Liver (tissue), 3 donors: Measurements from ENCODE around the gene ITGB3.

Experiments
- JUND ChIP-seq, 2 donors: IDR thresholded peaks; 2 replicates each; pipeline ENCODE4 v1.6.1; 2016; ENCODE audit warnings: antibody characterized with exemption in 2 of 2
- NR2F2 ChIP-seq: IDR thresholded peaks from 2 replicates; pipeline ENCODE4 v1.6.1; 2016; ENCODE audit warnings: antibody characterized with exemption
- RXRA ChIP-seq, 2 donors: IDR thresholded peaks; 2 replicates each; pipeline ENCODE4 v1.6.1; 2017 to 2018; ENCODE audit warnings: antibody characterized with exemption in 2 of 2, mild to moderate bottlenecking in 1 of 2
- SP1 ChIP-seq: IDR thresholded peaks from 2 replicates; pipeline ENCODE4 v1.6.1; 2018; ENCODE audit warnings: antibody characterized with exemption, mild to moderate bottlenecking
- TAF1 ChIP-seq: conservative IDR thresholded peaks from 2 replicates; pipeline ENCODE4 v1.6.1; 2016; ENCODE audit warnings: antibody characterized with exemption, mild to moderate bottlenecking
- TF ChIP-seq, protein P1 (sequence below): fragments of 150-350 bp; IDR thresholded peaks from 2 replicates; pipeline ENCODE4 v1.5.1; 2017; ENCODE audit warnings: improper control_type of control experiment, low read depth, low read length; ENCODE audit not compliant: missing input control
- TF ChIP-seq, protein P2 (sequence below): IDR thresholded peaks from 2 replicates; pipeline ENCODE4 v1.6.1; 2016; ENCODE audit warnings: antibody characterized with exemption
- TF ChIP-seq, protein P3 (sequence below): IDR thresholded peaks from 2 replicates; pipeline ENCODE4 v1.6.1; 2016; ENCODE audit warnings: antibody characterized with exemption, mild to moderate bottlenecking
- donor health status: healthy.
- donor health status: healthy.

DNA sequence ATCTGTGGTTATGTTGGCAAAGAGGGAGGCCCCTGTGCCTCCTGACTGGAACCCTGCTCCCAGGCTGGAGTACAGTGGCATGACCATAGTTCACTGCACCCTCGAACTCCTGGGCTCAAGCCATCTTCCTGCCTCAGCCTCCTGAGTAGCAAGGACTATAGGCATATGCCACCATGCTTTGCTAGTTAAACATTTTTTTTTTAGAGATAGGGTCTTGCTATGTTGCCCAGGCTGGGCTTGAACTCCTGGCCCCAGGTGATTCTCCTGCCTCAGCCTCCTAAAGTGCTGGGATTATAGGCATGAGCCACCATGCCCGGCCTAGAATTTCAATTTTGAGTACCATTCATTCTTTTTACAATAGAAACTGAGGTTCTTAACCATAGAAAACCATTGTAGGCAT lies 21.2 kb upstream of the ITGB3 start:
- TF ChIP-seq, protein P1, sequence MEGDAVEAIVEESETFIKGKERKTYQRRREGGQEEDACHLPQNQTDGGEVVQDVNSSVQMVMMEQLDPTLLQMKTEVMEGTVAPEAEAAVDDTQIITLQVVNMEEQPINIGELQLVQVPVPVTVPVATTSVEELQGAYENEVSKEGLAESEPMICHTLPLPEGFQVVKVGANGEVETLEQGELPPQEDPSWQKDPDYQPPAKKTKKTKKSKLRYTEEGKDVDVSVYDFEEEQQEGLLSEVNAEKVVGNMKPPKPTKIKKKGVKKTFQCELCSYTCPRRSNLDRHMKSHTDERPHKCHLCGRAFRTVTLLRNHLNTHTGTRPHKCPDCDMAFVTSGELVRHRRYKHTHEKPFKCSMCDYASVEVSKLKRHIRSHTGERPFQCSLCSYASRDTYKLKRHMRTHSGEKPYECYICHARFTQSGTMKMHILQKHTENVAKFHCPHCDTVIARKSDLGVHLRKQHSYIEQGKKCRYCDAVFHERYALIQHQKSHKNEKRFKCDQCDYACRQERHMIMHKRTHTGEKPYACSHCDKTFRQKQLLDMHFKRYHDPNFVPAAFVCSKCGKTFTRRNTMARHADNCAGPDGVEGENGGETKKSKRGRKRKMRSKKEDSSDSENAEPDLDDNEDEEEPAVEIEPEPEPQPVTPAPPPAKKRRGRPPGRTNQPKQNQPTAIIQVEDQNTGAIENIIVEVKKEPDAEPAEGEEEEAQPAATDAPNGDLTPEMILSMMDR, result no peak
- TF ChIP-seq SP1 (no peak), JUND (IDR thresholded peaks at IDR 0.05) (no peak), TAF1 (no peak), RXRA (IDR thresholded peaks at IDR 0.05) (no peak), NR2F2 (no peak)
- TF ChIP-seq, protein P2, sequence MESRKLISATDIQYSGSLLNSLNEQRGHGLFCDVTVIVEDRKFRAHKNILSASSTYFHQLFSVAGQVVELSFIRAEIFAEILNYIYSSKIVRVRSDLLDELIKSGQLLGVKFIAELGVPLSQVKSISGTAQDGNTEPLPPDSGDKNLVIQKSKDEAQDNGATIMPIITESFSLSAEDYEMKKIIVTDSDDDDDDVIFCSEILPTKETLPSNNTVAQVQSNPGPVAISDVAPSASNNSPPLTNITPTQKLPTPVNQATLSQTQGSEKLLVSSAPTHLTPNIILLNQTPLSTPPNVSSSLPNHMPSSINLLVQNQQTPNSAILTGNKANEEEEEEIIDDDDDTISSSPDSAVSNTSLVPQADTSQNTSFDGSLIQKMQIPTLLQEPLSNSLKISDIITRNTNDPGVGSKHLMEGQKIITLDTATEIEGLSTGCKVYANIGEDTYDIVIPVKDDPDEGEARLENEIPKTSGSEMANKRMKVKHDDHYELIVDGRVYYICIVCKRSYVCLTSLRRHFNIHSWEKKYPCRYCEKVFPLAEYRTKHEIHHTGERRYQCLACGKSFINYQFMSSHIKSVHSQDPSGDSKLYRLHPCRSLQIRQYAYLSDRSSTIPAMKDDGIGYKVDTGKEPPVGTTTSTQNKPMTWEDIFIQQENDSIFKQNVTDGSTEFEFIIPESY, result no peak
- TF ChIP-seq, protein P3, sequence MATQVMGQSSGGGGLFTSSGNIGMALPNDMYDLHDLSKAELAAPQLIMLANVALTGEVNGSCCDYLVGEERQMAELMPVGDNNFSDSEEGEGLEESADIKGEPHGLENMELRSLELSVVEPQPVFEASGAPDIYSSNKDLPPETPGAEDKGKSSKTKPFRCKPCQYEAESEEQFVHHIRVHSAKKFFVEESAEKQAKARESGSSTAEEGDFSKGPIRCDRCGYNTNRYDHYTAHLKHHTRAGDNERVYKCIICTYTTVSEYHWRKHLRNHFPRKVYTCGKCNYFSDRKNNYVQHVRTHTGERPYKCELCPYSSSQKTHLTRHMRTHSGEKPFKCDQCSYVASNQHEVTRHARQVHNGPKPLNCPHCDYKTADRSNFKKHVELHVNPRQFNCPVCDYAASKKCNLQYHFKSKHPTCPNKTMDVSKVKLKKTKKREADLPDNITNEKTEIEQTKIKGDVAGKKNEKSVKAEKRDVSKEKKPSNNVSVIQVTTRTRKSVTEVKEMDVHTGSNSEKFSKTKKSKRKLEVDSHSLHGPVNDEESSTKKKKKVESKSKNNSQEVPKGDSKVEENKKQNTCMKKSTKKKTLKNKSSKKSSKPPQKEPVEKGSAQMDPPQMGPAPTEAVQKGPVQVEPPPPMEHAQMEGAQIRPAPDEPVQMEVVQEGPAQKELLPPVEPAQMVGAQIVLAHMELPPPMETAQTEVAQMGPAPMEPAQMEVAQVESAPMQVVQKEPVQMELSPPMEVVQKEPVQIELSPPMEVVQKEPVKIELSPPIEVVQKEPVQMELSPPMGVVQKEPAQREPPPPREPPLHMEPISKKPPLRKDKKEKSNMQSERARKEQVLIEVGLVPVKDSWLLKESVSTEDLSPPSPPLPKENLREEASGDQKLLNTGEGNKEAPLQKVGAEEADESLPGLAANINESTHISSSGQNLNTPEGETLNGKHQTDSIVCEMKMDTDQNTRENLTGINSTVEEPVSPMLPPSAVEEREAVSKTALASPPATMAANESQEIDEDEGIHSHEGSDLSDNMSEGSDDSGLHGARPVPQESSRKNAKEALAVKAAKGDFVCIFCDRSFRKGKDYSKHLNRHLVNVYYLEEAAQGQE, result no peak
